OCI-LY1 (cell line): ENCODE measurements around the gene PODNL1.

Source experiments
- H2AFZ ChIP-seq: fragments of 200-600 bp; sonication (generic), shearing (Covaris generic); 2 replicates; pipeline ENCODE4 v1.6.0; 2014; ENCODE audit warnings: antibody characterized with exemption, mild to moderate bottlenecking, low read length
- H3F3A ChIP-seq: fragments of 200-600 bp; sonication (generic), shearing (Covaris generic); 2 replicates; pipeline ENCODE4 v1.6.0; 2014; ENCODE audit warnings: mild to moderate bottlenecking, antibody characterized with exemption, low read length, moderate library complexity; ENCODE audit not compliant: insufficient read depth
- H3K27ac ChIP-seq: fragments of 200-600 bp; sonication (generic); 2 replicates; pipeline ENCODE4 v1.5.1; 2014; ENCODE audit warnings: low read length, mixed run types, mild to moderate bottlenecking, low read depth; ENCODE audit not compliant: poor library complexity, severe bottlenecking
- H3K27me3 ChIP-seq: fragments of 200-600 bp; sonication (generic); 2 replicates; pipeline ENCODE4 v1.6.0; 2014; ENCODE audit warnings: antibody characterized with exemption, mild to moderate bottlenecking, low read length, moderate library complexity; ENCODE audit not compliant: insufficient read depth
- H3K36me3 ChIP-seq: fragments of 200-600 bp; sonication (generic); 2 replicates; pipeline ENCODE4 v1.6.1; 2014; ENCODE audit warnings: mild to moderate bottlenecking, antibody characterized with exemption, low read length, moderate library complexity, mixed read lengths; ENCODE audit not compliant: insufficient read depth
- H3K4me1 ChIP-seq: fragments of 200-600 bp; sonication (generic); 2 replicates; pipeline ENCODE4 v1.5.1; 2014; ENCODE audit warnings: mild to moderate bottlenecking, low read length, moderate library complexity; ENCODE audit not compliant: insufficient read depth, severe bottlenecking
- H3K4me2 ChIP-seq: fragments of 200-600 bp; sonication (generic), shearing (Covaris generic); 2 replicates; pipeline ENCODE4 v1.6.1; 2014; ENCODE audit warnings: low read length
- H3K4me3 ChIP-seq: fragments of 200-600 bp; sonication (generic); 2 replicates; pipeline ENCODE4 v1.5.1; 2014; ENCODE audit warnings: low read length, low read depth, mild to moderate bottlenecking, mixed read lengths; ENCODE audit not compliant: poor library complexity, severe bottlenecking
- H3K79me2 ChIP-seq: fragments of 200-600 bp; shearing (Covaris generic); 2 replicates; pipeline ENCODE4 v1.6.1; 2016; ENCODE audit warnings: mixed run types, low read length, mixed read lengths; ENCODE audit not compliant: insufficient read depth
- H3K9ac ChIP-seq: fragments of 200-600 bp; sonication (generic), shearing (Covaris generic); 2 replicates; pipeline ENCODE4 v1.6.1; 2014; ENCODE audit warnings: mild to moderate bottlenecking, low read length, mixed read lengths
- H3K9me2 ChIP-seq: fragments of 200-600 bp; sonication (generic), shearing (Covaris generic); 2 replicates; pipeline ENCODE4 v1.6.1; 2014; ENCODE audit warnings: low read depth, mild to moderate bottlenecking, low read length, mixed read lengths
- H3K9me3 ChIP-seq: fragments of 200-600 bp; shearing (Covaris generic); 2 replicates; pipeline ENCODE4 v1.6.1; 2014; ENCODE audit warnings: low read length, mixed read lengths
- H4K20me1 ChIP-seq: fragments of 200-600 bp; sonication (generic), shearing (Covaris generic); 2 replicates; pipeline ENCODE4 v1.6.0; 2016; ENCODE audit warnings: mild to moderate bottlenecking, low read length; ENCODE audit not compliant: insufficient read depth
- CTCF ChIP-seq: fragments of 200-600 bp; sonication (generic), shearing (Covaris generic); IDR thresholded peaks from 2 replicates; pipeline ENCODE4 v1.5.1; 2017; ENCODE audit warnings: mild to moderate bottlenecking, antibody characterized with exemption, low read length, moderate library complexity, mixed read lengths
- EZH2 ChIP-seq: fragments of 200-600 bp; sonication (generic), shearing (Covaris generic); IDR thresholded peaks from 2 replicates; pipeline ENCODE4 v1.8.0; 2017; ENCODE audit warnings: borderline replicate concordance, mixed run types, mild to moderate bottlenecking, antibody characterized with exemption, low read length, moderate library complexity, mixed read lengths

Gene PODNL1

DNA sequence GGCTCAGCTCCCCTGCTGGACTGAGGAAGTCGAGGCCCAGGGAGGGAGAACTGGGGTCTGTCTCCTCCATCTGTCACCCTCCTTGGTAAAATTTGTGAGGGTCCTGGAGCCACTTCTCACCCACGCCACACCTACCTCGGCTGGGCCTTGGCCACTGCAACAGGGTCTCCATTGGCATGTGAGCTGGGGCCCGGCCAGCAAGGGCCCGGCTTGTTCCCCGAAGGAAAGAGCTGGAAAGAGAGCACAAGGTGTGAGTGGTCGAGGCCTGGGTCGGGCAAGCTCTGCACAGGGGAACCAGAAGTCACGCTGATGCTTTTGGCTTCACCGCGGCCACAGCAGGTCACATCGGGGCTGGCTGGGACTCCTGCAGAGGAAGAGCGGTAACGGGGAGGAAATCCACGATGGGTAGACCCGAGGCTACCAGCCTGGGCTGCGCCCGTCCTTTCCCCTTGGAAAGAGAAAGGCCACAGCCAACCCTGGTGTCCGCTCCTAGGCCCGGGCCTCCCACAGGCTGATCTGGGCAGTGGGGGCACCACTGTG is 52.3 kb downstream of the PODNL1 start:
- TF ChIP-seq CTCF (no peak), EZH2 (no peak)
- no peak overlapping the region for H3K4me2 ChIP-seq
- no peaks in the 10 kb centered on the region for H3K36me3 ChIP-seq
- H3K4me3 ChIP-seq = no peak overlapping the region
- no peaks in the 10 kb centered on the region for H3K9me2 ChIP-seq
- no peaks in the 10 kb centered on the region for H4K20me1 ChIP-seq
- H3K9ac ChIP-seq = no peak overlapping the region
- no peaks in the 10 kb centered on the region for H3F3A ChIP-seq
- H3K27ac ChIP-seq = no peak overlapping the region
- H3K27me3 ChIP-seq = peaks cover 12% of the 10 kb centered on the region; the same call in 1 of the 2 replicates
- no peaks in the 10 kb centered on the region for H3K79me2 ChIP-seq
- no peak overlapping the region for H2AFZ ChIP-seq
- no peaks in the 10 kb centered on the region for H3K9me3 ChIP-seq
- no peaks in the 10 kb centered on the region for H3K4me1 ChIP-seq

DNA sequence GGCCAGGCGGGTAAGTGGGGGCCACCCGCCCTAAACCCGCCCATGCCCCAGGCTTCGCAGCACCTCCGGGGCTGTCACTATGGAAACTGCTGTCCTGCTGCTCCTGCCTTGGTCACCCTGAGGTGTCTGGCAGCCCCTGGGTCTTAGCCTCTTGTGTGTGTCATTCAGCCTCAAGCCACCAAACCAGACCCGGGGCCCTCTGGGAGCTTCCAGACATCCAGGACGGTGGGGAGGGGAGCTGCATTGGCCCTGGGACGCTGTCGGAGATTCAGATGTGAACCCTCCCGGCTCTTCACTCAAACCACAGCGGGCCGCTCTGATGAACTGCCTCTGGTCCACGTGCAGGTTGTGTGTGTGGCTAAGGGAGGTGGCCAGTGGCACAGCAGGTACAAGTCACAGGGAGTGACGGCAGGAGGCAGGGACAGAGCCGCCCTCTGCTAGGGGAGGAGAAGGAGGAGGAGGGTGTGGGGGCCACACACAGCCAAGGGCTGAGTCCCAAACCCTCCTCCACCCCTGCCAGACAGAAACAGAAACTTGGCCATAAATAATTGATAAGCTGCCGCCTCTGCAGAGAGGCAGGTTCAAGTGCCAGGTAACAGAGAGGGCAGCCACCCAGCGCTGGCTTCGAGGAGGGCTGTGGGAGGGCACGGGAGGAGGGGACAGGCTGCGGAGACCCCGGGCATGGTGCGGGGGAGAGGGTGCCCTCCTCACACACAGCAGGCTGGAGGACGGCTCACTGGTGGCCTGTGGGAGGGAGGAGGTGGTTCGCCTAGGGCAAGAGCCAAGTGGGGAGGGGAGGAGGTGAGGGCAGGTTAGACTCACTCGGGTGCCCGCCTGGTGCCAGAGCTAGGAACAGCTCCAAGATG is 53.3 kb downstream of the PODNL1 start:
- no peak overlapping the region for H2AFZ ChIP-seq

DNA sequence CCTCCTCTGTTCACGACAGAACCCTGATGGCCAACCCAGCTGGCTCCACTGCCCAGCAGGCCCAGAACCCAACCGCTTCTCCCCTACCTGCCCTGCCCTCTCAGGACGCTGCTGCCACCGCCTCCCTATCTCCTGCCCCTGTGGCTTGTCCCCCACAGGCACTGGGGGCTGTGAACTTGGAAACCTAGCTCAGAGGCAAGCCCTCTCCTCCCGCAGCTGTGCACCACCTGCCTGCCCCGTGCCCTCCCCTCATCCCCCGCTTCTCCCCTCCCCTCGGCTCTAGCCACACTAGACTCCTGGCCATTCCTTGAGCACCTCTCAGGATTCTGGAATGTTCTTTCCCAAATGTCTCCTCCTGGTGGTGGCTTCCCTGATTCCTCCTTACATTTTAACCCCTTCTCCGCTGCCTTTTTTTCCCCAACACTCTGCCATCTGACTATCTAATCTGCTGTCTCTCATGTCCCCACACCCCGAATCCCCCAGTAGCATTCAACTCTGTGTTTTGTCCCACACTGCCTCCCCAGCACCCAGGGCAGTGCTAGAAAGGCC is 54.6 kb downstream of the PODNL1 start:
- no peak overlapping the region for H3K27ac ChIP-seq
- TF ChIP-seq EZH2 = no peak
- no peak for TF ChIP-seq CTCF
- H3K9ac ChIP-seq = no peak overlapping the region

More for the DNA sequence above, 53.3 kb downstream of the PODNL1 start:
- H3K27ac ChIP-seq = no peak overlapping the region
- no peaks in the 10 kb centered on the region for H3K9me3 ChIP-seq
- H3K36me3 ChIP-seq = no peaks in the 10 kb centered on the region
- peaks cover 5% of the 10 kb centered on the region for H3K4me1 ChIP-seq
- H3K4me3 ChIP-seq = no peak overlapping the region
- peaks cover 12% of the 10 kb centered on the region; the same call in 1 of the 2 replicates for H3K27me3 ChIP-seq
- TF ChIP-seq EZH2 (no peak), CTCF (no peak)
- no peak overlapping the region for H3K4me2 ChIP-seq
- H3F3A ChIP-seq = no peaks in the 10 kb centered on the region
- H3K9ac ChIP-seq = no peak overlapping the region
- H3K79me2 ChIP-seq = no peaks in the 10 kb centered on the region
- no peaks in the 10 kb centered on the region for H3K9me2 ChIP-seq
- no peaks in the 10 kb centered on the region for H4K20me1 ChIP-seq

More for the DNA sequence above, 54.6 kb downstream of the PODNL1 start:
- Histone ChIP-seq H3K27me3 (peaks cover 9% of the 10 kb centered on the region; the same call in 1 of the 2 replicates), H3K9me2 (no peaks in the 10 kb centered on the region), H3K4me1 (peaks cover 5% of the 10 kb centered on the region), H3K36me3 (no peaks in the 10 kb centered on the region), H3F3A (no peaks in the 10 kb centered on the region), H3K79me2 (no peaks in the 10 kb centered on the region), H2AFZ (no peak overlapping the region), H3K4me3 (no peak overlapping the region), H3K4me2 (no peak overlapping the region), H3K9me3 (no peaks in the 10 kb centered on the region), H4K20me1 (no peaks in the 10 kb centered on the region)
